Stimulated activated CD8-positive, alpha-beta memory T cell treated with anti-CD3 and anti-CD28 coated beads, Interleukin-15, amount 100 ng/mL, for 4 hours (primary cell): ENCODE data around the gene PLPPR3.
"Not testable (repeated sequence)": the region's sequence is repeated elsewhere in the genome, so short reads cannot be mapped to it uniquely, and the experiment has no call there.

Experiments
- DNase-seq, 2 donors: peaks; one replicate each; pipeline ENCODE4 v3.0.0-alpha.2; 2020; ENCODE audit warnings: low read depth in 2 of 2

PLPPR3 gene

DNA sequence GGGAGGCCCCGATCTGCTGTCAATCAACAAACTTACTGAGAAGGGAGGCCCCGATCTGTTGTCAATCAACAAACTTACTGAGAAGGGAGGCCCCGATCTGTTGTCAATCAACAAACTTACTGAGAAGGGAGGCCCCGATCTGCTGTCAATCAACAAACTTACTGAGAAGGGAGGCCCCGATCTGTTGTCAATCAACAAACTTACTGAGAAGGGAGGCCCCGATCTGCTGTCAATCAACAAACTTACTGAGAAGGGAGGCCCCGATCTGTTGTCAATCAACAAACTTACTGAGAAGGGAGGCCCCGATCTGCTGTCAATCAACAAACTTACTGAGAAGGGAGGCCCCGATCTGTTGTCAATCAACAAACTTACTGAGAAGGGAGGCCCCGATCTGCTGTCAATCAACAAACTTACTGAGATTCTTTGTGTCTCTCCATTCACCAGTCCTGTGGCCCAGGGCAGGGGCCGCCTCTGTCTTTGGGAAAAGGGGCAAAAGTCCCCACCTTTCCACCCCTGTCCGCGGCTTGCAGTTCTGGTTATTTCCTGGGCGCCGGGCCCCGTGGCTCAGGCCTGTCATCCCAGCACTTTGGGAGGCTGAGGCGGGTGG is 32.0 kb upstream of the PLPPR3 start:
- not testable (repeated sequence) for DNase-seq

- DNase-seq: no peak
Measured at GRCh38 chr19:853014-853585, 31.3 kb upstream of the PLPPR3 start.

DNA sequence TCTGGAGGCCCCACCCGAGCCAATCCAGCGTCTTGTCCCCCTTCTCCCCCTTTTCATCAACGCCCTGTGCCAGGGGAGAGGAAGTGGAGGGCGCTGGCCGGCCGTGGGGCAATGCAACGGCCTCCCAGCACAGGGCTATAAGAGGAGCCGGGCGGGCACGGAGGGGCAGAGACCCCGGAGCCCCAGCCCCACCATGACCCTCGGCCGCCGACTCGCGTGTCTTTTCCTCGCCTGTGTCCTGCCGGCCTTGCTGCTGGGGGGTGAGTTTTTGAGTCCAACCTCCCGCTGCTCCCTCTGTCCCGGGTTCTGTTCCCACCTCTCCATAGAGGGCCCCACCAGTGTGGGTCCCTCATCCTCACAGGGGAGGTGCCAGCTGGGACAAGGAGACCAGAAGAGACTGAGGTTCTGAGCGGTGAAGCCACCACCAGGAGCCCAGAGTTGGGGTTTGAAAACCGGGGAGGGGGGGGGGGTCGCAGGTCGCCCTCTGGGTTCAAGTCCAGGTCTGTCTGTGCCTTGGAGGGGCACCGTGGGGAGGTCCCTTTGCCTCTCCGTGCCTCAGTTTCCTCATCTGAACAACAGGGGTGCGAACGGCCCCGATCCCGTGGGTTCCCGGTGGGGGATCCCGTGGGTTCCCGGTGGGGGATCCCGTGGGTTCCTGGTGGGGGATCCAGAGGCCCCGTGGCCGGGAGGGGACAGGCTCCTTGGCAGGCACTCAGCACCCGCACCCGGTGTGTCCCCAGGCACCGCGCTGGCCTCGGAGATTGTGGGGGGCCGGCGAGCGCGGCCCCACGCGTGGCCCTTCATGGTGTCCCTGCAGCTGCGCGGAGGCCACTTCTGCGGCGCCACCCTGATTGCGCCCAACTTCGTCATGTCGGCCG is 30.6 kb upstream of the PLPPR3 start, which contains the start of gene ELANE:
Gene ELANE, plus strand, starts transcription at position 168 of the 878 bp plus-strand sequence. Its CDS starts 26 bp downstream, at position 194.
- no peak for DNase-seq

DNA sequence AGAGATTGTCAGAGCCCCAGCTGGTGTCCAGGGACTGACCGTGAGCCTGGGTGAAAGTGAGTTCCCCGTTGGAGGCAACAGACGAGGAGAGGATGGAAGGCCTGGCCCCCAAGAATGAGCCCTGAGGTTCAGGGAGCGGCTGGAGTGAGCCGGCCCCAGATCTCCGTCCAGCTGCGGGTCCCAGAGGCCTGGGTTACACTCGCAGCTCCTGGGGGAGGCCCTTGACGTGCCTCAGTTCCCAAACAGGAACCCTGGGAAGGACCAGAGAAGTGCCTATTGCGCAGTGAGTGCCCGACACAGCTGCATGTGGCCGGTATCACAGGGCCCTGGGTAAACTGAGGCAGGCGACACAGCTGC is 29.2 kb upstream of the PLPPR3 start:
- no peak for DNase-seq

GRCh38 chr19:850221-850978 is 28.6 kb upstream of the PLPPR3 start:
- DNase-seq: no peak

DNA sequence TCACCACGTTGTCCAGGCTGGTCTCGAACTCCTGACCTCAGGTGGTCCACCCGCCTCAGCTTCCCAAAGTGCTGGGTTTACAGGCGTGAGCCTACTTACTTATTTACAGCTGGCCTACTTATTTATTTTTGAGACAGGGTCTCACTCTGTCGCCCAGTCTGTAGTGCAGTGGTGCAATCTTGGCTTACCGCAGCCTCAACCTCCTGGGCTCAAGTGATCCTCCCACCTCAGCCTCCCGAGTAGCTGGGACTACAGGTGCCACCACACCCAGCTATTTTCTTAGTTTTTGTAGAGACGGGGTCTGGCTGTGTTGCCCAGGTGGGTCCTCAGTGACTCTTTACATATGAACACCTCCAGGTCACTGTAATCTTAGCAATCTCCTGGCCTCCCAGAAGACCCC is 27.4 kb upstream of the PLPPR3 start:
- not testable (repeated sequence) for DNase-seq

DNA sequence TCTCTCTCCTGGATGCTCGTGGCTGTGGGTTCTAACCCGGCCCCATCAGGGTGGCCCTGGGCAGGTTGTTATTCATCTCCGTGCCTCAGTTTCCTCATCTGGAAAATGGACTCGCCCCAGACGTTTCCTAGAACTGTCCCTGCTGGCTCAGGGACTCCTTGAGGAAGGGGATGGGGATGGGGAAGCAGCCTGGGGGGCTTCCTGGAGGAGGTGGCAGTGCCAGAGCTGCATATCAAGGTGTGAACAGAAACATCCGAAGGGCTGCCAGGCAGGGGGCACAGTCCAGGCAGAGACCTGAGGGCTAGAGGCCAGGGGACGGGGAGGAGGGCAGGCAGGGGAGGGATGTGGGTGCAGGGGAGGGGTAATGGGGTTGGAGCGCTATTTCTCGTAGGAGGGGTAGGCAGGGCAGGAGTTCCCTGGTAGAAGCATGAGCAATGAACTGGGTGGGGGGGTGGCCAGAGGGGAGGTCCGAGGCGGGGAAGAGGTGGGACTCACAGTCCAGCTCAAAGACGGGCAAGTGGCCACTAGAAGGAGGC is 26.7 kb upstream of the PLPPR3 start:
- no peak for DNase-seq

DNA sequence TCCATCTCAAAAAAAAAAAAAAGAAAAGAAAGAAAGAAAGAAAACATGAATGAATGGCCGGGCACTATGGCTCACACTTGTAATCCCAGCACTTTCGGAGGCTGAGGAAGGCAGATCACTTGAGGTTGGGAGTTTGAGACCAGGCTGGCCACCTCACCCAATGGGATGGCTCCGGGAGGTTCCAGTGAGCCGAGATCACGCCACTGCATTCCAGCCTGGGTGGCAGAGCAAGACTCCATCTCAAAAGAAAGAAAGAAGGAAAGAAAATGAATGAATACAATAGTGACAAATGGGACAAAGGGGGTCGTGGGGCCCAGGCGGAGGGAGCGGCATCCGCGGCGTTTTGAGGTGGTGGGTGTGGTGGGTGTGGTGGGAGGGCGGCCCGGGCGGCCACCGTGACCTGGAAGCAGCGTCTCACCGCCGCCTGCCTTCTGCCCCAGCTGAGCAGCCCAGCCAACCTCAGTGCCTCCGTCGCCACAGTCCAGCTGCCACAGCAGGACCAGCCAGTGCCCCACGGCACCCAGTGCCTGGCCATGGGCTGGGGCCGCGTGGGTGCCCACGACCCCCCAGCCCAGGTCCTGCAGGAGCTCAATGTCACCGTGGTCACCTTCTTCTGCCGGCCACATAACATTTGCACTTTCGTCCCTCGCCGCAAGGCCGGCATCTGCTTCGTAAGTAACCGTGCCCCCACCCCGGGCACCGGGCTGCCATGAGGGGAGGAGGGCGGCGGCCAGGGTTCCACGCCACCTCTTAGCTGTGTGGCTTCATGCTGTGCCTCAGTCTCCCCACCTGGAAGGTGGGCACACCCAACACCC is 24.2 kb upstream of the PLPPR3 start:
- DNase-seq: no peak

GRCh38 chr19:844546-844971 is 22.8 kb upstream of the PLPPR3 start:
- no peak for DNase-seq

GRCh38 chr19:843836-844545 is 22.2 kb upstream of the PLPPR3 start:
- DNase-seq: no peak

DNA sequence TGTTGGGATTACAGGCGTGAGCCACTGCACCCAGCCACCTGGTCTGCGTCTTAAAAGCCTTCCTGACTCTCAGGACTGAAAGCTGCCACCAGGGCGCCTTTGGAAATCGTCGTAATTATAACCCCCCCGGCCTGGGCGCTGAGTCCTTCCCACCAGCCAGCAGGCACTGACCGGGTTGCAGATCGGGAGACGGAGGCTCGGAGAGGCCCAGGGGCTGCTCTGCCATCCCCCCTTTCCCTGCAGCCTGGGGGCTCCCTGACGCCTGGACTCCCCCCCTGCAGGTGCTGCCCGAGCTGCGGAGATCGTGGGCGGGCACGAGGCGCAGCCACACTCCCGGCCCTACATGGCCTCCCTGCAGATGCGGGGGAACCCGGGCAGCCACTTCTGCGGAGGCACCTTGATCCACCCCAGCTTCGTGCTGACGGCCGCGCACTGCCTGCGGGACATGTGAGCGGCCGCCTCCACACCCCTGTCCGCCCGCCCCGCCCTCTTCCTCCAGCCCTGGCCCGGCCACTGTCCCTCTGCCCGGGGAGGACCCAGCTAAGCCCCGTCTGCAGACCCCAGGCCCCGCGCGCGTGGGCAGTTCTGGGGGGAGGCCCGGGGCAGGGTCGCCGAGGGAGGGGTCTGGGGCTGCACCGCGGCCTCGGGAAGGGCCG is 21.6 kb upstream of the PLPPR3 start:
- DNase-seq: no peak

DNA sequence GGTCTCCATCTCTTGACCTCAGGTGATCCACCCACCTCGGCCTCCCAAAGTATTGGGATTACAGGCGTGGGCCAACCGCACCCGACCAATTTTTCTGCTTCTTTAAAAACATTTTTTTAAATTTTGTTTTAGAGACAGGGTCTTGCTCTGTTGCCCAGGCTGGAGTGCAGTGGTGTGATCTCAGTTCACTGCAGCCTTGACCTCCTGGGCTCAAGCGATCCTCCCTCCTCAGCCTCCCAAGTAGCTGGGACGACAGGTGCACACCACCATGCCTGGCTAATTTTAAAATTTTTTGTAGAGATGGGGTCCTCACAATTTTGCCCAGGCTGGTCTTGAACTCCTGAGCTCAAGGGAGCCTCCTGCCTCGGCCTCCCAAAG is 21.0 kb upstream of the PLPPR3 start:
- DNase-seq: not testable (repeated sequence)

- DNase-seq: no peak
Measured at GRCh38 chr19:840519-841206, 18.9 kb upstream of the PLPPR3 start, which contains the start of gene PRTN3. TSS of gene PRTN3 (plus strand) at chr19:840999. CDS start at chr19:841009, 10 bp downstream.

DNA sequence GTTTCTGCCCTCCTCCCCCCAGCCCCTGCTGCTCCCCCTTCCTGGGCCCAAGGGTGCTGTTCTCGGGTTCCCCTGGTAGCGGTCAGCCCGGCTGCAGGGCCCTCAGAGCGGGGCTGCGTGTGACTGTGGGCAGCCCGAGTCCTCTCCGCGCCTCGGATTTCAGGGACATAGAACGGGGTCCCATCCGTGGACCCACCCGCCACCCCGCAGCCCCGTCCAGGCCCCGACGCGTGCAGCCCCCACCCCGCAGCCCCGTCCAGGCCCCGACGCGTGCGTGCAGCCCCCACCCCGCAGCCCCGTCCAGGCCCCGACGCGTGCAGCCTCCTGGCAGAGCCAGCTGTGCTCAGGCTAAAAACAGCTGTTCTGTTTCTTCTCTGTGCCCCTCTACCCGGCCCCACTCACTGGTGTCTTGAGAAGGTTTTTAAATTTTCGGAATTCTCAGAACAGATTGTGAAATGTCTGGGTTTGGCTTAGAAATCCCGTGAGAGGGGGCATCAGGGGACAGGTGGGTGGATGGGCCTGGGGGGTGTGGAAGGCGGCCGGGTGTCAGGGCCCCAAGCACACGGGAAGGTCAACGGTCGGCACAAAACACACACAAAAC is 13.6 kb upstream of the PLPPR3 start:
- no peak for DNase-seq

GRCh38 chr19:834216-834615 is 12.5 kb upstream of the PLPPR3 start:
- no peak for DNase-seq

GRCh38 chr19:831407-832369 is 9.9 kb upstream of the PLPPR3 start:
- DNase-seq: no peak

DNA sequence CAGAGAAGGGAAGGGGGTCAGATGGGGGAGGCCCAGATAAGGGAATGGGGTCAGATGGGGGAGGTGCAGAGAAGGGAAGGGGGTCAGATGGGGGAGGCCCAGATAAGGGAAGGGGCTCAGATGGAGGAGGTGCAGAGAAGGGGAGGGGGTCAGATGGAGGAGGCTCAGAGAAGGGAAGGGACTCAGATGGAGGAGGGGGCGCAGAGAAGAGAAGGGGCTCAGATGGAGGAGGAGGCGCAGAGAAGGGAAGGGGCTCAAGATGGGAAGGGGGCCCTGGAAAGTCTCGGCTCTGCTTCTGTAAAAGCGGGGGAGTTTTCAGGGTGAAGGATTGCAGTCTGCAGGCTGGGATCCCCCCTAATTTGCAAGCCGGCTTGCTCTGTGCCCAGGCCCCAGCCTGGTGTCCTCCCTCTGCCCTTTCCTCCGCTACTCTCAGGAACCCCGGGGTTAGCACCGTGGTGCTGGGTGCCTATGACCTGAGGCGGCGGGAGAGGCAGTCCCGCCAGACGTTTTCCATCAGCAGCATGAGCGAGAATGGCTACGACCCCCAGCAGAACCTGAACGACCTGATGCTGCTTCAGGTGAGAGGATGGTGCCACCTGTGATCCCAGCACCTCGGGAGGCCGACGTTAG is 7.5 kb upstream of the PLPPR3 start:
- DNase-seq: no peak
